AG09309 (cell line): ENCODE results near the gene HOXA9.

ENCODE experiments used
- DNase-seq: peaks from one replicate; pipeline ENCODE4 v3.0.0-alpha.2; 2010; ENCODE audit warnings: low read depth
- H3K4me3 ChIP-seq: 2 replicates; pipeline ENCODE4 v1.5.1; 2011; ENCODE audit warnings: mild to moderate bottlenecking, low read depth, low read length, moderate library complexity; ENCODE audit not compliant: control insufficient read depth
- TF ChIP-seq, protein P1 (sequence below): IDR thresholded peaks from 2 replicates; pipeline ENCODE4 v1.5.1; 2011; ENCODE audit warnings: mild to moderate bottlenecking, low read depth, low read length, inconsistent platforms; ENCODE audit not compliant: insufficient read depth, control insufficient read depth; ENCODE audit errors: missing control alignments

The HOXA9 gene

GRCh38 chr7:27158436-27159265 lies 6.7 kb downstream of the HOXA9 start:
- no peak overlapping the region for H3K4me3 ChIP-seq
- TF ChIP-seq, protein P1, sequence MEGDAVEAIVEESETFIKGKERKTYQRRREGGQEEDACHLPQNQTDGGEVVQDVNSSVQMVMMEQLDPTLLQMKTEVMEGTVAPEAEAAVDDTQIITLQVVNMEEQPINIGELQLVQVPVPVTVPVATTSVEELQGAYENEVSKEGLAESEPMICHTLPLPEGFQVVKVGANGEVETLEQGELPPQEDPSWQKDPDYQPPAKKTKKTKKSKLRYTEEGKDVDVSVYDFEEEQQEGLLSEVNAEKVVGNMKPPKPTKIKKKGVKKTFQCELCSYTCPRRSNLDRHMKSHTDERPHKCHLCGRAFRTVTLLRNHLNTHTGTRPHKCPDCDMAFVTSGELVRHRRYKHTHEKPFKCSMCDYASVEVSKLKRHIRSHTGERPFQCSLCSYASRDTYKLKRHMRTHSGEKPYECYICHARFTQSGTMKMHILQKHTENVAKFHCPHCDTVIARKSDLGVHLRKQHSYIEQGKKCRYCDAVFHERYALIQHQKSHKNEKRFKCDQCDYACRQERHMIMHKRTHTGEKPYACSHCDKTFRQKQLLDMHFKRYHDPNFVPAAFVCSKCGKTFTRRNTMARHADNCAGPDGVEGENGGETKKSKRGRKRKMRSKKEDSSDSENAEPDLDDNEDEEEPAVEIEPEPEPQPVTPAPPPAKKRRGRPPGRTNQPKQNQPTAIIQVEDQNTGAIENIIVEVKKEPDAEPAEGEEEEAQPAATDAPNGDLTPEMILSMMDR, result no peak
- DNase-seq, result no peak

GRCh38 chr7:27157702-27158431 lies 7.5 kb downstream of the HOXA9 start:
- DNase-seq, result no peak
- TF ChIP-seq, protein P1, result no peak

GRCh38 chr7:27156916-27157701 lies 8.2 kb downstream of the HOXA9 start:
- peak overlapping the region; percentile 73 for H3K4me3 ChIP-seq
- no peak for DNase-seq
- TF ChIP-seq, protein P1, result no peak

More at GRCh38 chr7:27157702-27158431, 7.5 kb downstream of the HOXA9 start:
- H3K4me3 ChIP-seq, result no peak overlapping the region

DNA sequence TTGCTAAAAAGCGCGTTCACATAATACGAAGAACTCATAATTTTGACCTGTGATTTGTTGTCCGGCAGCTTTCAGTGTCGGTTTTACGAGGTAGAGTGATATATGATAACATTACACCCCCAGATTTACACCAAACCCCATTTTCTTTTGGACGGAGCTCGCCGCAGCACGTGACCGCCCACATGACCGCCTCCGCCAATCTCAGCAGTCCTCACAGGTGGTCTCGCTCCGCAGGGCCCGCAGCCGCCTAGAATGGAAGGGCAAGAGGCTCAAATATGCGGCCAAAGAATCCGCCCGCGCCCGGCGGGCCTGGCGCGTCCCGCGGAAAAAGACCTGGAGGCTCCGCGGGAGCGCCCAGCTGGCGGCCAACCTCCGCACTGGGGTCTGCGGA lies 8.8 kb downstream of the HOXA9 start, which contains the start of gene HOXA7:
HOXA7 (minus strand) TSS at position 168 of the 391 bp plus-strand sequence; CDS start at position 38, 130 bp downstream.
- DNase-seq, result no peak
- peak within 1 kb of the TSS; percentile 73 for H3K4me3 ChIP-seq
- TF ChIP-seq, protein P1, result no peak

DNA sequence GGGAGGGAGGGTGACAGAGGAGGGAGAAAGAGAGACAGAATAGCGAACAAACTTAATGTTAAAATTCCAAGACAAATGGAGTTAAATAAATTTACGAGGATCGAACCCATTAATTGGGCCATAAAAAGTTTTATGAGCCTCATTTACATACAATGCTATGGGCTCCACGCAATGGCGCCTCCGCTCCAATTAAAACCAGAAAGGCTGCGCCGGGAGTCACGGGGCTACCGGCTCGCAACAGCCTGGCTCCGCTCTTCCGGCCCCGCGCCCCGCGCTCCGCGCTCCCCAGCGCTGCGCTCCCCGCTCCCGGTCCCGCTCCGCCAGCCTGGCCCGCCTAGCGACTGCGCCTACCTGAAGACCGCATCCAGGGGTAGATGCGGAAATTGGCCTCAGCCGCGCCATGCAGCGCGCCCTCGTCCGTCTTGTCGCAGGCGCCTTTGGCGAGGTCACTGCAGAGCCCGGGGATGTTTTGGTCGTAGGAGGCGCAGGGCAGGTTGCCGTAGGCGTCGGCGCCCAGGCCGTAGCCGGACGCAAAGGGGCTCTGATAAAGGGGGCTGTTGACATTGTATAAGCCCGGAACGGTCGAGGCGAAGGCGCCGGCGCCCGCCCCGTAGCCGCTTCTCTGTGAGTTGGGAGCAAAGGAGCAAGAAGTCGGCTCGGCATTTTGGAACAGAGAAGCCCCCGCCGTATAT lies 9.4 kb downstream of the HOXA9 start:
- TF ChIP-seq, protein P1, result no peak
- peak overlapping the region; percentile 73 for H3K4me3 ChIP-seq
- no peak for DNase-seq
